ENCODE data around the gene MOB3B.

The MOB3B gene

GRCh38 chr9:27331393-27331792 lies 198.2 kb downstream of the MOB3B start:
- no peak for DNase-seq

- no peak for DNase-seq
Measured at GRCh38 chr9:27329291-27329690, 200.3 kb downstream of the MOB3B start.

- no peak for DNase-seq
Measured at GRCh38 chr9:27328483-27328882, 201.1 kb downstream of the MOB3B start.

- no peak for DNase-seq
Measured at GRCh38 chr9:27311184-27311583, 218.4 kb downstream of the MOB3B start.

GRCh38 chr9:27310582-27310981 lies 219.0 kb downstream of the MOB3B start:
- no peak for DNase-seq

- DNase-seq = no peak
Measured at GRCh38 chr9:27308691-27309390, 220.8 kb downstream of the MOB3B start.

- no peak for DNase-seq
Measured at GRCh38 chr9:27304521-27304920, 225.1 kb downstream of the MOB3B start.

- DNase-seq = no peak
Measured at GRCh38 chr9:27303219-27303618, 226.4 kb downstream of the MOB3B start.

GRCh38 chr9:27297050-27297449 lies 232.6 kb downstream of the MOB3B start, which contains the start of gene EQTN:
Gene EQTN, minus strand, starts transcription at chr9:27297150. Its CDS starts 95 bp downstream, at chr9:27297055.
- no peak for DNase-seq

GRCh38 chr9:27293996-27294395 lies 235.6 kb downstream of the MOB3B start:
- no peak for DNase-seq

GRCh38 chr9:27292659-27293405 lies 236.8 kb downstream of the MOB3B start:
- DNase-seq = no peak

- no peak for DNase-seq
Measured at GRCh38 chr9:27291292-27291691, 238.3 kb downstream of the MOB3B start.

- DNase-seq = no peak
Measured at GRCh38 chr9:27282269-27282668, 247.3 kb downstream of the MOB3B start.

- peak; percentile 18 for DNase-seq
Measured at GRCh38 chr9:27280860-27281259, 248.8 kb downstream of the MOB3B start.

- no peak for DNase-seq
Measured at GRCh38 chr9:27280249-27280648, 249.4 kb downstream of the MOB3B start.

- no peak for DNase-seq
Measured at GRCh38 chr9:27279611-27280010, 250.0 kb downstream of the MOB3B start.

GRCh38 chr9:27278374-27278773 lies 251.2 kb downstream of the MOB3B start:
- DNase-seq = no peak

- DNase-seq = peak; percentile 50
Measured at GRCh38 chr9:27276193-27277030, 253.2 kb downstream of the MOB3B start.
